Keratinocyte (primary cell): ENCODE data around the gene NUP205.

Experiments
- CTCF ChIP-seq, 3 experiments: IDR thresholded peaks in 1 of 3; conservative IDR thresholded peaks in 1 of 3; optimal IDR thresholded peaks in 1 of 3; 2 replicates in 2 of 3; 3 replicates in 1 of 3; pipeline versions ENCODE3 to v1.5.1; 2011; ENCODE audit warnings: low read length in 3 of 3, mild to moderate bottlenecking in 3 of 3, moderate library complexity in 2 of 3, control low read depth in 1 of 3, inconsistent platforms in 1 of 3; ENCODE audit not compliant: insufficient read depth in 2 of 3; ENCODE audit errors: extremely low read depth in 1 of 3
- EZH2 ChIP-seq: IDR thresholded peaks from one replicate; pipeline ENCODE4 v1.6.1; 2012; ENCODE audit warnings: inconsistent platforms, mild to moderate bottlenecking, low read length, moderate library complexity

GRCh38 chr7:135669774-135670173, 112.1 kb downstream of the NUP205 start:
- TF ChIP-seq CTCF (optimal IDR thresholded peaks at IDR 0.05 in 1 of 3, IDR thresholded peaks at IDR 0.05 in 1 of 3, conservative IDR thresholded peaks at IDR 0.05 in 1 of 3; ENCODE audit: extremely low read depth in 1 of 3, insufficient read depth in 2 of 3, low read length in 3 of 3) (no peak), EZH2 (no peak)
